Hepatocyte (in vitro differentiated cells): ENCODE measurements around the gene VIPR2. TPM values are rescaled to one million over a fixed set of nuclear protein-coding genes. Genes with fewer than 3 reads are reported as not detected.
A peak's percentile ranks its signal among the peaks of the same experiment; 100 is the strongest.

Source experiments
- DNase-seq: peaks from one replicate; pipeline ENCODE4 v3.0.0-alpha.2; 2016; ENCODE audit warnings: low spot score
- H2AFZ ChIP-seq: fragments of 200-600 bp; sonication (generic); 2 replicates; pipeline ENCODE4 v1.6.0; 2016; ENCODE audit warnings: antibody characterized with exemption, mild to moderate bottlenecking
- H3K27ac ChIP-seq: fragments of 200-600 bp; sonication (generic); 2 replicates; pipeline ENCODE4 v1.5.1; 2016; ENCODE audit warnings: mild to moderate bottlenecking
- H3K27me3 ChIP-seq: fragments of 200-600 bp; sonication (generic); 2 replicates; pipeline ENCODE4 v1.6.1; 2016
- H3K36me3 ChIP-seq: fragments of 200-600 bp; sonication (generic); replicated peaks from 2 replicates; pipeline ENCODE4 v1.5.1; 2016; ENCODE audit warnings: low read depth; ENCODE audit not compliant: insufficient read depth
- H3K4me1 ChIP-seq: fragments of 200-600 bp; sonication (generic); 2 replicates; pipeline ENCODE4 v1.5.1; 2016; ENCODE audit warnings: mild to moderate bottlenecking, moderate library complexity; ENCODE audit not compliant: insufficient read depth
- H3K4me2 ChIP-seq: fragments of 200-600 bp; sonication (generic); 2 replicates; pipeline ENCODE4 v1.6.0; 2016
- H3K4me3 ChIP-seq: fragments of 200-600 bp; sonication (generic); 2 replicates; pipeline ENCODE4 v1.5.1; 2016; ENCODE audit warnings: mild to moderate bottlenecking
- H3K79me2 ChIP-seq: fragments of 200-600 bp; sonication (generic); 2 replicates; pipeline ENCODE4 v1.6.0; 2017; ENCODE audit warnings: mild to moderate bottlenecking
- H3K9me2 ChIP-seq: fragments of 200-600 bp; sonication (generic); replicated peaks from 2 replicates; pipeline ENCODE4 v1.6.0; 2017; ENCODE audit warnings: mild to moderate bottlenecking; ENCODE audit not compliant: insufficient read depth
- H3K9me3 ChIP-seq: fragments of 200-600 bp; sonication (generic); 2 replicates; pipeline ENCODE4 v1.5.1; 2016; ENCODE audit warnings: low read depth, mild to moderate bottlenecking
- H4K20me1 ChIP-seq: fragments of 200-600 bp; sonication (generic); 2 replicates; pipeline ENCODE4 v1.6.0; 2016; ENCODE audit warnings: mild to moderate bottlenecking; ENCODE audit not compliant: insufficient read depth, poor library complexity, severe bottlenecking
- EZH2 ChIP-seq: fragments of 200-600 bp; sonication (generic); IDR thresholded peaks from 2 replicates; pipeline ENCODE4 v1.6.1; 2016; ENCODE audit warnings: antibody characterized with exemption, mild to moderate bottlenecking, borderline replicate concordance
- EZH2phosphoT487 ChIP-seq: fragments of 200-600 bp; sonication (generic); IDR thresholded peaks from one replicate; pipeline ENCODE4 v1.6.1; 2018; ENCODE audit warnings: antibody characterized with exemption, mild to moderate bottlenecking, low read depth, moderate library complexity; ENCODE audit not compliant: unreplicated experiment, severe bottlenecking
- WGBS: methylation state at CpG from one replicate; pipeline ENCODE4 v1.1.6; 2016; ENCODE audit warnings: low lambda C conversion rate; ENCODE audit errors: missing lambda C conversion rate; 5-methylcytosine and 5-hydroxymethylcytosine counted together
- polyA plus RNA-seq: library from polyadenylated mRNA; unstranded; fragments of >200 nt; fragmentation: Nextera tagmentation; extraction: Ambion mirVana; gene quantifications from 2 replicates; pipeline ENCODE4 v1.2.1, GENCODE V29; 2016
- total RNA-seq: library from RNA; depleted of rRNA; stranded (reverse); fragments of >200 nt; gene quantifications from 2 replicates; pipeline ENCODE4 v1.2.3, GENCODE V29; 2014
- TF ChIP-seq, protein P1 (sequence below): fragments of 200-600 bp; sonication (generic); IDR thresholded peaks from 2 replicates; pipeline ENCODE4 v1.5.1; 2016; ENCODE audit warnings: antibody characterized with exemption, mild to moderate bottlenecking; ENCODE audit not compliant: poor library complexity

Gene VIPR2
- total and polyA plus RNA-seq, 2 experiments from 2014 or later, result 2.7 to 3.4 TPM

DNA sequence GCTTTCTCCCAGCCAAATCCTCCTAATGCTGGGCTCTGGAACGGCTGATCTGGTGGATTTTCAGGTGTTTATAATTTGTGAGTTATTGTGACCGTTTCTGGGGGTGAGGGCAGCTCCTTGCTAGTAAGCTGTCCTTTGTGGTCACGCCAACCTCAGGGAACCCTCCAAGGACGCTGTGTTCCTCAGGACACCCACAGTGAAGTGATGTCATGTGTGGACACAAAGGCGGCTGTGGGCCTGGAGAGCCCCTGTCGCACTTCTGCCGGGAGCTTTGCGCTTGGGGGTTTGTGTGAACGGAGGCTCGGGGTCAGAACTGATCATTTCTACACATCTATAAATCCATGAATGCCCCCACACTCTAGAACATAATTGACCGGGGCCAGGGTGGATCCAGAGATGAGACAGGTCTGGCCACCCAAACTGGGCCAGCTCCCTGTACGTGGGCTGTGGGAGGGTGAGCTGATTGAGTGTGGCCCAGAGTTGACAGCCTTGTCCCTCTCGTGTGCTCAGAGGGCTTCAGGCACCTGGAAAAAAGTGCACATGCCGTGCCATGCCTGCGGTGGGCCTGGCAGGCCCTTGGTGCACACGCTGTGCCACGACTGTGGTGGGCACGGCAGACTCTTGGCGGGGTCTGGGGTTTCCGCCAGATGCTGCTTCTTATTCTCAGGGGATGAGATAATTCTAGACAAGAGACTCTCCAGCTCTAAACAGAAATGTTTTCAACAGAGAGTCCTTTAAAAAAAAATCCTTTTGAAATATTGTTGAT is 130.2 kb downstream of the VIPR2 start:
- H3K4me1 ChIP-seq, result peaks cover 39% of the 10 kb centered on the region
- H3K4me2 ChIP-seq, result no peak overlapping the region
- H3K27ac ChIP-seq, result peak overlapping the region; percentile 61
- no peaks in the 10 kb centered on the region for H4K20me1 ChIP-seq
- no peak overlapping the region for H2AFZ ChIP-seq
- no peak overlapping the region for H3K4me3 ChIP-seq
- H3K9me2 ChIP-seq, result no peaks in the 10 kb centered on the region
- no peaks in the 10 kb centered on the region for H3K9me3 ChIP-seq
- TF ChIP-seq EZH2 (no peak), EZH2phosphoT487 (no peak)
- TF ChIP-seq, protein P1, sequence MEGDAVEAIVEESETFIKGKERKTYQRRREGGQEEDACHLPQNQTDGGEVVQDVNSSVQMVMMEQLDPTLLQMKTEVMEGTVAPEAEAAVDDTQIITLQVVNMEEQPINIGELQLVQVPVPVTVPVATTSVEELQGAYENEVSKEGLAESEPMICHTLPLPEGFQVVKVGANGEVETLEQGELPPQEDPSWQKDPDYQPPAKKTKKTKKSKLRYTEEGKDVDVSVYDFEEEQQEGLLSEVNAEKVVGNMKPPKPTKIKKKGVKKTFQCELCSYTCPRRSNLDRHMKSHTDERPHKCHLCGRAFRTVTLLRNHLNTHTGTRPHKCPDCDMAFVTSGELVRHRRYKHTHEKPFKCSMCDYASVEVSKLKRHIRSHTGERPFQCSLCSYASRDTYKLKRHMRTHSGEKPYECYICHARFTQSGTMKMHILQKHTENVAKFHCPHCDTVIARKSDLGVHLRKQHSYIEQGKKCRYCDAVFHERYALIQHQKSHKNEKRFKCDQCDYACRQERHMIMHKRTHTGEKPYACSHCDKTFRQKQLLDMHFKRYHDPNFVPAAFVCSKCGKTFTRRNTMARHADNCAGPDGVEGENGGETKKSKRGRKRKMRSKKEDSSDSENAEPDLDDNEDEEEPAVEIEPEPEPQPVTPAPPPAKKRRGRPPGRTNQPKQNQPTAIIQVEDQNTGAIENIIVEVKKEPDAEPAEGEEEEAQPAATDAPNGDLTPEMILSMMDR, result no peak
- H3K36me3 ChIP-seq, result no peaks in the 10 kb centered on the region
- 92% methylated on average over 20 of the region's 20 CpGs for WGBS
- no peaks in the 10 kb centered on the region for H3K79me2 ChIP-seq
- H3K27me3 ChIP-seq, result no peaks in the 10 kb centered on the region
- DNase-seq, result no peak

DNA sequence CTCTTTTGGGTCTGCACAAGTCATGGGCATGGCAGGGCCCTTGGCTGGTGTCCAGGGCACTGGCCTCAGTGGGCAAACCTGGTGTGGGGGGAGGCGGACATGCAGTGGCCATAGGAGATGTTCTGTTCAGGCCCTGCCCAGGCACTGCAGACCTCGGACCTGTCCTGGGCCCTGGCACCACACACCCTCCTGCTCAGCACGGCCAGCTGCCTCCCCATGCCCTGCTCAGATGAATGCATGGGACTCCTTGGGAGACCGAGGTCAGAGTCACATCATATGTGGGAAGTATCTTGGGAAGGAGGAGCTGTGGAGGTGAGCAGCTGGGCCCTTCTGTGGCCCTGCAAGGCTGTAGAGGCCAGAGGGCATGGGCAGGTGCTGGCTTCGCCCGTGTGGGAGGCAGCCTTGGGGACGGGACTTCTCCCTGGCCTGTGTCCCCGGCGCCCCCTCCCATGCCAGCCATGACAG is 130.8 kb downstream of the VIPR2 start:
- no peak overlapping the region for H3K4me3 ChIP-seq
- no peak for TF ChIP-seq EZH2phosphoT487
- no peak for TF ChIP-seq EZH2
- TF ChIP-seq, protein P1, result no peak
- no peaks in the 10 kb centered on the region for H3K9me3 ChIP-seq
- H3K36me3 ChIP-seq, result no peaks in the 10 kb centered on the region
- H3K27ac ChIP-seq, result no peak overlapping the region
- no peaks in the 10 kb centered on the region for H3K9me2 ChIP-seq
- no peaks in the 10 kb centered on the region for H3K27me3 ChIP-seq
- H2AFZ ChIP-seq, result no peak overlapping the region
- H4K20me1 ChIP-seq, result no peaks in the 10 kb centered on the region
- no peaks in the 10 kb centered on the region for H3K79me2 ChIP-seq
- H3K4me2 ChIP-seq, result no peak overlapping the region
- WGBS, result over 99% methylated on average over 7 of the region's 9 CpGs
- no peak for DNase-seq
- peaks cover 39% of the 10 kb centered on the region for H3K4me1 ChIP-seq

DNA sequence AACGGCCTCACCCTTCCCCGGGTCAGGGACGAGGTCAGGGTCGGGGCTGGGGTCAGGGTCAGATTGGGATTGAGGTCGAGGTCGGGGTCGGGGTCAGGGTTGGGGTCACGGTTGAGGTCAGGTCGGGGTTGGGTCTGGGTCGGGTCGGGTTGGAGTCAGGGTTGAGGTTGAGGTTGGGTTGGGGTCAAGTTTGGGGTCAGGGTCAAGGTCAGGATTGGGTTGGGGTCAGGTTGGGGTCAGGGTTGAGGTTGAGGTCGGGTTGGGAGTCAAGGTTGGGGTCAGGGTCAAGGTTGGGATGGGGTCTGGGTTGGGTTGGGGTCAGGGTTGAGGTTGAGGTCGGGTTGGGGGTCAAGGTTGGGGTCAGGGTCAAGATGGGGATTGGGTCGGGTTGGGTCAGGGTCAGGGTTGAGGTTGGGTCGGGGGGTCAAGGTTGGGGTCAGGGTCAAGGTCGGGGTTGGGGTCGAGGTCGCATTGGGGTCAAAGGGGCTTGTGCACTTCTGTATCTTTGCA is 131.4 kb downstream of the VIPR2 start:
- H3K9me2 ChIP-seq, result no peaks in the 10 kb centered on the region
- H3K9me3 ChIP-seq, result no peaks in the 10 kb centered on the region
- WGBS, result 97% methylated on average over 9 of the region's 18 CpGs
- peaks cover 39% of the 10 kb centered on the region for H3K4me1 ChIP-seq
- no peak overlapping the region for H3K4me3 ChIP-seq
- no peaks in the 10 kb centered on the region for H4K20me1 ChIP-seq
- no peak overlapping the region for H2AFZ ChIP-seq
- peak overlapping the region; percentile 60 for H3K4me2 ChIP-seq
- no peaks in the 10 kb centered on the region for H3K36me3 ChIP-seq
- no peaks in the 10 kb centered on the region for H3K27me3 ChIP-seq
- TF ChIP-seq, protein P1, result no peak
- TF ChIP-seq EZH2 (no peak), EZH2phosphoT487 (no peak)
- H3K27ac ChIP-seq, result peak overlapping the region; percentile 84
- H3K79me2 ChIP-seq, result no peaks in the 10 kb centered on the region
- no peak for DNase-seq
